HG02623 (cell line): ENCODE data around the gene NPR3.

Experiments used
- ATAC-seq: cut with Tn5 transposase; IDR thresholded peaks from one replicate; pipeline ENCODE4 v1.9.1; 2021; ENCODE audit warnings: moderate library complexity; ENCODE audit not compliant: unreplicated experiment

Gene NPR3

DNA sequence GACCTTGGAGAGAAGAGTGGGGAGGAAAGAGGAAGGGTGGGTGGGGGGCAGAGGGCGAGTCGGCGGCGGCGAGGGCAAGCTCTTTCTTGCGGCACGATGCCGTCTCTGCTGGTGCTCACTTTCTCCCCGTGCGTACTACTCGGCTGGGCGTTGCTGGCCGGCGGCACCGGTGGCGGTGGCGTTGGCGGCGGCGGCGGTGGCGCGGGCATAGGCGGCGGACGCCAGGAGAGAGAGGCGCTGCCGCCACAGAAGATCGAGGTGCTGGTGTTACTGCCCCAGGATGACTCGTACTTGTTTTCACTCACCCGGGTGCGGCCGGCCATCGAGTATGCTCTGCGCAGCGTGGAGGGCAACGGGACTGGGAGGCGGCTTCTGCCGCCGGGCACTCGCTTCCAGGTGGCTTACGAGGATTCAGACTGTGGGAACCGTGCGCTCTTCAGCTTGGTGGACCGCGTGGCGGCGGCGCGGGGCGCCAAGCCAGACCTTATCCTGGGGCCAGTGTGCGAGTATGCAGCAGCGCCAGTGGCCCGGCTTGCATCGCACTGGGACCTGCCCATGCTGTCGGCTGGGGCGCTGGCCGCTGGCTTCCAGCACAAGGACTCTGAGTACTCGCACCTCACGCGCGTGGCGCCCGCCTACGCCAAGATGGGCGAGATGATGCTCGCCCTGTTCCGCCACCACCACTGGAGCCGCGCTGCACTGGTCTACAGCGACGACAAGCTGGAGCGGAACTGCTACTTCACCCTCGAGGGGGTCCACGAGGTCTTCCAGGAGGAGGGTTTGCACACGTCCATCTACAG, 760 bp downstream of the NPR3 start:
- ATAC-seq, result no peak

DNA sequence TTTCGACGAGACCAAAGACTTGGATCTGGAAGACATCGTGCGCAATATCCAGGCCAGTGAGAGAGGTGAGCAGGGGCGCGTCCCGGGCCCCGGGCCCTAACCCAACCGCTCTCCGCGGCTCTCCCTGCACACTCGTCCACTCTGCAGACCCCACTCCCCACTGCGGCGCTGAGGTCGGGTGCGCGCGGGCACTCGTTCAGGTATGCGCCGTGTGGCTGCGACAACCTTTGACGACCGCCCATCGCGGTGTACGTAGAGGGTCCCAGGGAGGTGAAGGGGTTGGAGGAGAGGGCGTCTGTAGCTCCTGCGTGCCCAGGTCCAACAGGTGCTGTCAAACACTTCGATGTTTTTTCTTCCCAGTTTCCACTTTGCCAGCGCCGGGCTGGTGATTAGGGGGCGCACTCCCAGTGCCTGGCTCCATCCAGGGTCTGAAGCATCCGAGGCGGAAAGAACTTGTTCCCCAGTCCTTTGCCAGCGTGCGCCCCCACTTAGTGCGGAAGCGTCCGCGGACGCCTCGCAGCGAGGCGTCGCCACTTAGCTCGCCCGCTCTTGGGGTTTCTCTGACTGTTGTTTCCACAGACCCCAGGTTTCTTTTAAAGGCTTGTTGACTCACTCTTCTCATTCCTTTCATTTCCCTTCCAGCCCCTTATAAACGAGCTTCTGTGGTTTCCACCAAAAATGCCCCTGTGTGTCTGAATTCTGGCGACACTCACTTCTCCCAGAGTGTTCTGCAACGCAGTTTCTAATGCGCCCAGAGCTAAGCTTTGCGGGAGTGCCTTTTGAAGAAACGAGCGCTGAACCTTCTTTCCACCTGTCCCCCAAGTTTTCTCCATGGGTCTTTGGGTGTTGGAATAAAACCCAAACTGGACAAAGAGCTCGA, 1.6 kb downstream of the NPR3 start:
- no peak for ATAC-seq

DNA sequence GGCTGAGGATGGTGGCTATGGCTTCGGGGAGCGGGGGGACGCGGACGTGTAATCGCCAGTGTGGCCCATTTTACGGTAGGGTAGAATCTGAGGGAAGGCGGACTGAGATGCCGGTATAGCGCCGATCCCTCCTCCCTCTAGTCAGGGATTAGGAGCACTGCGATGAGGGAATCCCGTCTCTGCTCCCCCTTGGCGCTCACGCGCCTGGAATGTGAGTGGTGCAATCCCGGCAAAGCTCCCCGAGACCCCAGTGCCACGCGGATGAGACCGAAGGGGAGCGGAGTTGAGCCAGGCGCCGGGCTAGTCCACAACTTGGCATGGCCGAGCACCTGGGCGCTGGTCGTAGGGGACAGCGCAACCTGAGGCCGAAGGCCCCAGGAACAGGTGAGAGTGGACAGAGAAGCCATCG, 2.2 kb downstream of the NPR3 start:
- ATAC-seq, result no peak

DNA sequence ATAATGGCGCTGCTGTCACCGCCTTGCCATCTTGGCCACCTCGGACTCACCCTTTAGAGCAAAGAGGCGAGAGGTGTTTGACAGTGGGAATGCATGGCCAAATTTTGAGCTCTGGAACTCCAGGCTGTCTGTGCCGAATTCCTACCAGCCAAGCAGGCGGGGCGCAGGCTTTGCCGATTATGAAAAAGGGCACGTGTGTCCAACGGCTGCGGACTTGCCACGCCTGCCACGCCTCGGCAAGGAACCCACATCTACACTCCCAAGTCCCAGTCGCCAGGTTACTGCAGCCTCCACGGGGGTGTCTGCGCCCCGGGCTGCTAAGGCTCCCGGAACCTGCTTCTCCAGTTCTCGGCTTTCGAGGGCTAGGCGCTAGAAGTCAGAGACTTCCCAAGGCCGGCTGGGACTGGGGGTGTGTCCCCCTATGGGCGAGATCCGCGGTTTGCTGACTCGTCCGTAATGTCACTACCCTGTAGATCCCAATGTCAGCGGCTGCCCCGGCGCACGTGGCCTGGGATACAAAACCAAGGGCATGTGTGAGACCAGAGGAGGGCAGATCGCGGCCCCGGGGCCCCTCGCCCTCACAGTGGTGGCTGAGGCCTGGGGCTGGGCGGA, 2.8 kb downstream of the NPR3 start:
- ATAC-seq, result no peak

DNA sequence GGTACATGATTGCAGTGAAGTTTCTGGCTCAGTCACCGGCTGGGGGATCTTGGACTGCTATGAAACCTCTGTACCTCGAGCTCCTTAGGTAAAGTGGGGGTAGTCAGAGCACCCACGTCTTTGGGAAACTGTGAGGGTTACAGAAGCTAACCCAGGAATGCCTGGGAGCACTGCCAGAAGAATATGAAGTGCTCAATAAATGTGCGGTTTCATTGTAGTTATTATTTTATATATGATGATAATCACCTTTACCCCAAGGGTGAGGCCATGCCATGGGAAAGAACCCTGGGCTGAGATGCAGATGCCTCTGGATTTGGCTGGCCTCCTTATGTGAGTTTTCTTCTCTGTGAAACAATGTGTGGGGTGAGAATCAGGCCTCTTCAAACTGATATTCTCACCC, 3.7 kb downstream of the NPR3 start:
- ATAC-seq, result no peak

DNA sequence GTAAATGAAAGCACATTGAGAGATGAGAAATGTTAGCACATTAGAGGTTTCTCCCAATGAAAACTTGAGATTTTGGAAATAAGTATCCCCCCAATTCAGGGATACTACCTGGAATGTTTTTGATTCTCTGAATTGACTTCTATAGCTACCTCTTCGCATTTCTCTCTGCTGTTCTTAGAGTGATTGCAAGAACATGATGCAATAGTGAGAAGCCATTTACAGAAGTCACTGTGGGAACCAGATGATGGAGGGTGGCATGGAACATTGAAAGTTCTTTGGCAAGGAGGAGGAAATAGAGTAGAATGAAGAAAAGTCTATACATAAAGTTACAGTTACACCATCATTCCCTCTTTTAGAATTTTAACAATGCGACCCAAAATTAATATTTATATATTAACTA, 9.2 kb downstream of the NPR3 start:
- ATAC-seq, result no peak

DNA sequence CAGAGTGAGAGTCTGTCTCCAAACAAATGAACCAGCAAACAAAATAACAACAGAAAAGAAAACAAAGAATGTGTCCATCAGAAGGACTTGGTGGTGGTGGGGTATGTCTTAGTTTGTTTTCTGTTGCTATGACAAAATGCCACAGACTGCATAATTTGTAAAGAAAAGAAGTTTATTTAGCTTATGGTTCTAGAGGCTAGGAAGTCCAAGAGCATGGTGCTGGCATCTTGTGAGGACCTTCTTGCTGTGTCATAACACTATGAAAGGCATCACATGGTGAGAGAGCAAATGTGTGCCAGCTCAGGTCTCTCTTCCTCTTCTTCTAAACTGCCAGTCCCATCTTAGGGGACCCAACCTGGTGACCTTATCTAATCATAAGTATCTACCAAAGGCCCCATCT, 10.5 kb downstream of the NPR3 start:
- no peak for ATAC-seq

DNA sequence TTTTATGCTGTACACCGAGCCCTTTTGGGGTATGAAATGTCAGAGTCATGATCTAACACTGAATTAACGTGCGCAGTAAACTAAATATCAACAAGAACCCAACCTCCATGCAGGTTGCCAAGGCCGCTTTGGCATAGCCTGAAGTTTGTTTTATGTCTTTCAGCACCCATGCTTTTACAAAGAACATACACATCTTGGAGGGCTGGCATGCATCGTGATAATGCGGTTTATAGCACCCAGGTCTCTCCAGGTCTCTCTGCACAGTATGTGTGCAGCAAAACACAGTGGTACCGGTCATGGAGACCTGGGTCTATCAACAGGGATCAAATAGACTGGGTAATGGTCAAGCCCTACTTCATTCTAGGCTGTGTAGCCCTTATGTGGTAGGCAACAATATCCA, 11.8 kb downstream of the NPR3 start:
- no peak for ATAC-seq

DNA sequence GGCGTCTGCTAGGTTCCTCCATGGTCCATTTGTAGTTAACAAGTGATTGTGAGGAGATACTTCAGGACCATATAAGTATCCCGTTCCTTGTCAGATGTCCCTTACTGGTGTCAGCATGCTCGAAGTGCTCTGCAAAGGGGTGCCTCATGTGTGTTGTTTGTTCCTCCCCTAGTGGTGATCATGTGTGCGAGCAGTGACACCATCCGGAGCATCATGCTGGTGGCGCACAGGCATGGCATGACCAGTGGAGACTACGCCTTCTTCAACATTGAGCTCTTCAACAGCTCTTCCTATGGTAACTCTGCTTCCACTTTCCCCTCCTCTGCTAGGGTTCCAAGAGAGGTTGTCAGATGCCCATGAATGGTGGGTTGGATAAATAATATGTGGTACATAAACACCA, 13.4 kb downstream of the NPR3 start:
- ATAC-seq, result no peak

DNA sequence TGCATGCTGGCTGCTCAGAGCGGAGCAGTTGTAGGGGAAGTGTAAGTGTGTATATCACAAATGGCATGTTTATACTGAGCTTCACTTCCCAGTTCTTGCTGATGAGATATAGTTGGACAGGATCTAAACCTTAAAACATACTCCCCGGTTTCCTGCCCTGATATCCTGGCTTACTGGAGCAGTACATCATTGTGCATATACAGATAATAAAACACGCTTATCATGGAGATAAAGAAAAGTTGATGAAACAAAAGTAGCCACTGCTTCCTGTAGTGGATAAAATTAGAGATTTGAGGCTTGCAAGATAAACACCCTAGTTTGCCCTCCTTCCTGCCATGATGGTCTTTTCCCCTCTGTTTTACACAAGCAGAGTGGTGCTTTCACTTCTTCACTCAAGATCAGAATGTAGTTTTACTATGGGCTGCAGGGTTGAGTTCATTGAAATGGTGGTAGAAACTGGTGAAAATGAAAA, 15.0 kb downstream of the NPR3 start:
- no peak for ATAC-seq

DNA sequence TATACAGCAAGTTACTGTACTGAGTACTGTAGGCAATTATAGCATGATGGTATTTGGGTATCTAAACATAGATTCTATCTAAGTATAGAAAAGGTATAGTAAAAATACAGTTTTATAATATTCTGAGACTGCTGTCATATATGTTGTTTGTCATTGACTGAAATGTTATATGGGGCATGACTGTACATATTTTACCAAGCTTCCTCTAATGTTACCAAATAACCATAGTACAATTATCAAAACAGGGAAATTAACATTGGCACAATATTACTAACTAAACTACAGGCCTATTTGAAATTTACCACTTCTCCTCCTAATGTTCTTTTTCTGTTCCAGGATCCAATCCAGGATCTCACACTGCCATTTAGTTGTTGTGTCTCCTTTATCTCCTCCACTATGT, 18.5 kb downstream of the NPR3 start:
- no peak for ATAC-seq

DNA sequence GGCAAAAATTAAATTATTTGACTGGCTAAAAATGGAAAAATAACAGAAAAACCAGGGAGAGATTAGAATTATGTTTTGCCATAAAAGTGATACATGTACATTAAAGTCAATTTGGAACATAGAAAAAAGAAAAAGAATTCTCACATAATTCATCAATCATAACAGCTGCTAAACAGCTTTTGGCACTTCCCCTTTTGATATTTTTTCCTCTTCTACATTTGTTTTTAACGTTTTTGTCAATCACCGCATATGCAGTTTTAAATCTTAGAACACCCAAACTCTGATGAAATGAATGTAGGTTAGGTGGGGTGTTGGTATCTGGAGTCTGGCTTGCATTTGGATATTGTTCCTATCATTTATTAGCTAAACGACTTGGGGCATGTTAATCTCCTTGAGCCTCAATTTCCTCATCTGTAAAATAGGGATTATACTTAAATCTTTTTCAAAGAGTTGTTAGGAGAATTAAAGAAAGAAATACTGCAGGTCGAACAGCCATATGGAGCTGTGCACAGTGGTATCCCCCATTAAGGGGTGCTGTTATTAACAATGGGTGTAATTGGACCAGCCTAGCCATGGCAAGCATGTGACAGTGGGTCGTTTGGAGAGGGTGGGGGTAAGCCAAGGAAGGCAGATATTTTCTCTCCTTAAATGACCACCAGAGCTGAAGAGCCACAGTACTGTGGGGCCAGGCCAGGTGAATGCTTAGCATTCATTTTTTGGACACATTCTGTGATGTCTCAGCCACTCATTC, 22.6 kb downstream of the NPR3 start:
- no peak for ATAC-seq

DNA sequence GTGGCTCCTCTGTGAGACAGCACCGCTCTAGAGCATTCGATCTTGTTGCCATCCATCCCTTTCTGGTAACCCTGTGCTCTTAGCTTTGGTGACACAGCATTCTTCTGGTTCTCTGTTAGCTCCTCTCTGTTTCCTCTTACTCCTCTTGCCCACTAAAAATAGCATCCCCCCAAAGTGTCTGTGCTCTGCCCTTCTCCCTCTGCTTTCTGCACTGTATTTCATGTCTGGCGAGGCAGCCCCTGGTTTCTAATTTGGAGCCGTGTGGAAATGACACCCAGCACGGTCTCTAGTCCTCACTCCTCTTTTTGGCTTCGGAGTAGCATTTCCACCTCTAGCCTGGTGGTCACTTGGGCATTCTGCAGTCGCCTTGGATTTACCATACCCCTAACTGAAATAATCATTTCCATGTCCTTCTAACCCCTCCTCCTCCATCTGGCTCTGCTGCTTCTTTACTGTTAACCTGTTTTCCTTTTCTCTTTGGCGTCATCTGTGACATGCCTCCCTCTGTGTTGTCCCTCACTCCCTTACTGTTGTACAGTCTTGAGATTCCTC, 23.8 kb downstream of the NPR3 start:
- no peak for ATAC-seq

DNA sequence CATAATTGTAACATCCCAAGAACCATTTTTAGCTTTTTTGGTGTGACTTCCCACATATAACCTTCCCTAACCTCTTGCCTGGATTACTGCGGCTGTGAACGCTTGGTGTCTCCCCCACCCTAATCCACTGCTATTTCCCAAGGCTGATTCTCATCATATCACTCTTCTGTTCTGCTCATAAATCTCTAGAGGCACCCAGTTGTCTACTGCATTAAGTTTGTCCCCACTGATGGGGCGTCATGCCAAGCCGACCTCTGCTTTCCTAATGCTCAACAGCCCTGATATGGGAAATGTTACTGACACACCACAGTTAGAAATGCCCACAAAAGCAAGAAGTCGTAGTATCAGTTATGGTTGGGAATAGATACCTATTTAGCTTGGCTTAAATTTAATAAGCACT, 24.4 kb downstream of the NPR3 start:
- no peak for ATAC-seq

DNA sequence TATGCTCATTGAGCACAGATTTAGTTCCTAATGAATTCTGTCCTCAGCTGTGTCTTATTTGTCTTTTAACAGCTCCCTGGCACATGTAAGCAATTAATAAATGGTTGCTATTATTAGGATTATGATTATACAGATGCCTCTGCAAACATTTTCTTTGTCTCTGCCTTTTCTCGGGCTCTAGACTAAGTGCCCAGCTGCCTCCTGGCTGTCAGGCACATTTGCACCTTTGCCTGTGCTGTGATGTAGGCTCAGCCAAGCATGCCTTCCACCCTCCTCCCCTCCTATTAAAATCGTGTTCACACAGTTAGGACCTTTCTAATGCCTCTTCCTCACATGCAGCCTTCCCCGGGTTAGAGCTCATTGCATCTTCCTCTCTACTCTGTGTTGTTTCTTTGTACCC, 25.7 kb downstream of the NPR3 start:
- ATAC-seq, result no peak

DNA sequence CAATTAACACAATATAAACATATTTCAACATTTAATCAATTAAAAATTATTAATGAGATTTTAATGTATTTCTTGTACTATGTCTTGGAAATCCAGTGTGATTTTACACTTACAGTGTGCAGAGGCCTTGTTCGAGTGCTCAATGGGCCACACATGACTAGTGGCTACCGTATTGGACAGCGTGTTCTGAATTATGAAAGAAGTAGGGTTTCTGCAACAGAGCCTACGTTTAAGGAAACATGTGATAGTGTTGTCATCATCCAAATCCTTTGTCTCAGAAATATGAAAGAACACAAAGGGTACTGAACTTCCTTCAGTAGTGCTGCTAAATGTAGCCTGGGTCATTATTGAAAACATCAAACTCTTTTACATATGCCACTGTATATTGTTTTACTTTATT, 29.5 kb downstream of the NPR3 start:
- no peak for ATAC-seq

DNA sequence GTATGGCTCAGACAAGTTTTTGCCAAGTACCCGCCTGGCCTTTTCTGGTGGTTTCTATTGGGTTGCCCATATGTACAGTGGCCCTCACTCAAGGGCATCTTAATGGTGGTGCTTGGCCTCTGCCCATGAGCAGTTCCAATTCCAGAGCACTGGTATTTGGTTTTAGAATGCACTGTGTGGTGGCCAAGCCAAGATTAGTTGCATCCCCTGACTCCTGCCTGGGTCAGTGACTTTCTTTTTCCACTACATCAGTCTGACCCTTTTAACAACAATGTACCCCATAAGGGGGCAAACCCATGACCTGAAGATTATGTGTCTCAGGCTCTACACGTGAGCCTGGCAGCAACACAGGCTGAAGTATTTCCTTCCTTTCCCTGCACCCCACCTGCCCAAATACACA, 34.2 kb downstream of the NPR3 start:
- no peak for ATAC-seq

DNA sequence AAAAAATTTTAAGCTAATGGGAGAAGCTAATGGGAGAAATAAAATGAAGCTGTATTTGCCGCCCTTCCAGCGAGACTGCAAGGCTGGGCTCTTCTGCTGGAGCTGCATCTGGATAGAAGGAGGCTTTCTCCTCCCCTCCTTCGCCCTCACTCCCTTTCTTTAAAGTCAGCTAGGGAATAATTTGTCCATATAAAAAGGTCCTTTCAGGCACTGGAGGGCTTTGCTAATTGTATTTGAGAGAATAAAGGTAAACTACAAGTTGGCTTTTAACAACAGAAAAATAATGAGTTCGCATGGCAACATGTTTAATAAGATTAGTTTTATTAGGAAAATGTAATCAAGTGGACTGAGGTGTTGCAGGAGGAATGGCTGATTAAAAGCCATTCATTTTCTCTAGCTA, 41.3 kb downstream of the NPR3 start:
- ATAC-seq, result no peak

DNA sequence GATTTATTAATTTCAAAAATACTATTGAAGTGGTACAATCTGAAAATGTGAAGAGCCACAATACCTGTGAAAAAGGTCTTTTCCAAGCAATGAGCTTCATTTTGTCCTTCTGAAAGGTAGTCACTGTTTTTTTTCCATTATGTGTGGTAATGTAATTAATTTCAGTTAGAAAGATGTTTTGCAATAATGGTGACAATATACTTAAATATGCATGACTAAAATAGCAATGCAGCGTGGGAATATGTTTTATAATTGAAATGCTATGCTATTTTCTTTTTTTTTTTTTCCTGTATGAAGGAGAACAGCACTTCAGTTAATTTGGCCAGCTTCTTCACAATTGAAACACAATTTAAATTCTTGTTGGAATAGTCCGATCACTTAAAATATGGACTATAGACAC, 41.9 kb downstream of the NPR3 start:
- ATAC-seq, result no peak

DNA sequence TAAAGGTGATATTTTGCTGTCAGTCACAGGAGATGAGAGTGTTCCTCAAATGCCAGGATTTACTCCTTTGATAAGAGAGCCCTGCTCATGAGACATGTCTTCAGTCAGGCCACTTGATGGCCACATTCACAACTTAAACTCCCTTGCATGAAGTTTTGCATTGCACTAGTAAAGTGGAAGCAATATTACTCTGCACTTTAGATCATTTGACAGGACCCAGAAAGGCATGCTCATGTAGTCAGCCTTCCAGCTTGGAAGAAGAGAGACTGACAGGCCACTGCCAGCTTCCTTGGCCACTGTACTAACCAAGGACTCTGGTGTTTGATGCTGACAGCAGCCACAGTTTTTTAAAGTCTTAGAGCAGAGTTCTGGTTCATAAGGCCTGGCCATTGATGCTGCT, 42.6 kb downstream of the NPR3 start:
- ATAC-seq, result no peak

DNA sequence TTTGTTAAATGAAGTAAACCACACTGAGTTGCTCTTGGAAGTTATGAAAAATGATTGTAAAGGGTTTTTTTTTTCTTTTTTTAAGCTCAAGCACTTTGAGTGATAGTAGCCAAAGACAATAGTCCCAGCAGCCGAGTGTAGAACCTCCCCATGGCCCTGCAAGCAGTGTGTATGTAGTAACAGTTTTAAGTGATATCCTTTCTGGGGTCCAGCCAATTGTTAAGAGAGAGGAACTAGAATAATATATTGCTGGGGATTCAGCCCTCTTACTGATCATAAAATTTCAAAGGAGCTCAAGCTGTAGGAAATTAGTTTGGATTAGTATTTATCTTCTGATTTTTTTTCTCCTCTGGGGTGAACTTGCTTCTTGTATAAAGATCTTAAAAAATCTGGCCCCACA, 43.2 kb downstream of the NPR3 start:
- no peak for ATAC-seq
